SK-N-SH (cell line): Measurements from ENCODE around the gene FGD6. TPM values are rescaled to one million over a fixed set of nuclear protein-coding genes. Genes with fewer than 3 reads are reported as not detected.

Source experiments
- CTCF ChIA-PET: fragments of 300-600, 350-600 bp; formaldehyde crosslinking; extraction: SDS; loops from one replicate; lab custom pipeline; 2021; lab: Yijun Ruan, JAX
- POLR2A ChIA-PET: fragments of 350-600 bp; sonication (Branson Sonifier 250); formaldehyde crosslinking; extraction: SDS; loops from one replicate; lab custom pipeline; 2020; ENCODE audit warnings: antibody characterized with exemption, inconsistent platforms; lab: Yijun Ruan, JAX
- DNase-seq: peaks from one replicate; pipeline ENCODE4 v3.0.0; 2012
- H2AFZ ChIP-seq: fragments of 200-600 bp; sonication (generic); 2 replicates; pipeline ENCODE4 v1.8.1; 2016; ENCODE audit warnings: antibody characterized with exemption, mild to moderate bottlenecking, low read depth
- H3F3A ChIP-seq: fragments of 200-600 bp; sonication (generic); replicated peaks from 2 replicates; pipeline ENCODE3; 2016; ENCODE audit warnings: antibody characterized with exemption, mild to moderate bottlenecking; ENCODE audit not compliant: insufficient read depth
- H3K27ac ChIP-seq, 2 experiments: fragments of 200-500 bp in 1 of 2; fragments of 200-600 bp in 1 of 2; sonication (Bioruptor generic) in 1 of 2; sonication (generic), shearing (Covaris generic) in 1 of 2; 2 replicates each; pipeline versions ENCODE4 v1.5.1 to v1.6.1; 2014 to 2016; ENCODE audit warnings: low read depth in 2 of 2, inconsistent platforms in 1 of 2, low read length in 1 of 2, mild to moderate bottlenecking in 1 of 2, mixed read lengths in 1 of 2
- H3K27me3 ChIP-seq: fragments of 200-600 bp; sonication (generic), shearing (Covaris generic); 2 replicates; pipeline ENCODE4 v1.6.1; 2016; ENCODE audit warnings: mixed run types; ENCODE audit not compliant: insufficient read depth
- H3K36me3 ChIP-seq, 2 experiments: fragments of 200-500 bp in 1 of 2; fragments of 200-600 bp in 1 of 2; sonication (Bioruptor generic) in 1 of 2; sonication (generic) in 1 of 2; replicated peaks in 1 of 2; 2 replicates each; pipeline versions ENCODE3 to v1.5.1; 2014 to 2016; ENCODE audit warnings: low read length in 1 of 2, mild to moderate bottlenecking in 1 of 2; ENCODE audit not compliant: insufficient read depth in 2 of 2, control insufficient read depth in 1 of 2
- H3K4me1 ChIP-seq, 2 experiments: fragments of 200-500 bp in 1 of 2; fragments of 200-600 bp in 1 of 2; sonication (Bioruptor generic) in 1 of 2; sonication (generic), shearing (Covaris generic) in 1 of 2; 2 replicates each; pipeline versions ENCODE4 v1.5.1 to v1.6.1; 2014 to 2016; ENCODE audit warnings: low read depth in 1 of 2, low read length in 1 of 2, mixed run types in 1 of 2; ENCODE audit not compliant: insufficient read depth in 2 of 2, control insufficient read depth in 1 of 2
- H3K4me2 ChIP-seq: fragments of 200-600 bp; sonication (generic), shearing (Covaris generic); 2 replicates; pipeline ENCODE4 v1.6.1; 2017; ENCODE audit warnings: mixed run types
- H3K4me3 ChIP-seq, 2 experiments: fragments of 200-500 bp in 1 of 2; fragments of 200-600 bp in 1 of 2; sonication (Bioruptor generic) in 1 of 2; sonication (generic), shearing (Covaris generic) in 1 of 2; 2 replicates each; pipeline versions ENCODE4 v1.5.1 to v1.8.1; 2014 to 2016; ENCODE audit warnings: low read depth in 2 of 2, inconsistent platforms in 1 of 2, low read length in 1 of 2, mild to moderate bottlenecking in 1 of 2, mixed read lengths in 1 of 2, moderate library complexity in 1 of 2
- H3K79me2 ChIP-seq: fragments of 200-600 bp; sonication (generic); 2 replicates; pipeline ENCODE4 v1.8.1; 2017; ENCODE audit warnings: mild to moderate bottlenecking; ENCODE audit not compliant: insufficient read depth
- H3K9ac ChIP-seq: fragments of 200-600 bp; sonication (generic); 2 replicates; pipeline ENCODE4 v1.6.1; 2017; ENCODE audit warnings: mixed run types
- H3K9me2 ChIP-seq: fragments of 200-600 bp; sonication (generic); 2 replicates; pipeline ENCODE4 v1.6.1; 2017; ENCODE audit warnings: mixed run types
- H3K9me3 ChIP-seq: fragments of 200-600 bp; sonication (generic); 2 replicates; pipeline ENCODE4 v1.6.1; 2017; ENCODE audit warnings: mixed run types, mild to moderate bottlenecking, moderate library complexity
- H4K20me1 ChIP-seq: fragments of 200-600 bp; sonication (generic); 2 replicates; pipeline ENCODE4 v1.6.1; 2017; ENCODE audit warnings: mild to moderate bottlenecking, mixed run types; ENCODE audit not compliant: insufficient read depth
- EP300 ChIP-seq, 2 experiments: IDR thresholded peaks; 2 replicates each; pipeline versions ENCODE4 v1.4.0 to v1.6.1; 2012; ENCODE audit warnings: borderline replicate concordance in 1 of 2, low read depth in 1 of 2, low read length in 1 of 2
- EZH2phosphoT487 ChIP-seq: fragments of 200-600 bp; sonication (generic); IDR thresholded peaks from 2 replicates; pipeline ENCODE4 v1.6.1; 2017; ENCODE audit warnings: low read depth, mixed run types, mild to moderate bottlenecking, antibody characterized with exemption, moderate library complexity, borderline replicate concordance
- FOXJ3 ChIP-seq: sonication (generic); formaldehyde crosslinking; IDR thresholded peaks from 2 replicates; pipeline ENCODE4 v1.5.1; 2020; ENCODE audit warnings: mild to moderate bottlenecking, missing genetic modification reagents
- FOXM1 ChIP-seq: IDR thresholded peaks from 2 replicates; pipeline ENCODE4 v1.4.0; 2012; ENCODE audit warnings: low read depth, mild to moderate bottlenecking
- GATA2 ChIP-seq: sonication (generic); formaldehyde crosslinking; IDR thresholded peaks from 2 replicates; pipeline ENCODE4 v1.5.0; 2020; ENCODE audit warnings: mild to moderate bottlenecking, missing genetic modification reagents
- IRF3 ChIP-seq: fragments of 150-350 bp; IDR thresholded peaks from 2 replicates; pipeline ENCODE4 v1.6.1; 2016; ENCODE audit warnings: mild to moderate bottlenecking, low read depth, low read length
- MEF2A ChIP-seq: IDR thresholded peaks from 2 replicates; pipeline ENCODE4 v1.4.0; 2012; ENCODE audit warnings: low read depth, borderline replicate concordance
- MXI1 ChIP-seq: IDR thresholded peaks from 2 replicates; pipeline ENCODE4 v1.6.1; 2012; ENCODE audit warnings: mild to moderate bottlenecking, low read depth, low read length, improper control_type of control experiment
- NFIC ChIP-seq: IDR thresholded peaks from 2 replicates; pipeline ENCODE4 v1.4.0; 2012; ENCODE audit warnings: borderline replicate concordance
- POLR2AphosphoS5 ChIP-seq: IDR thresholded peaks from 2 replicates; pipeline ENCODE4 v1.6.1; 2012; ENCODE audit warnings: low read depth, low read length
- RAD21 ChIP-seq: IDR thresholded peaks from 2 replicates; pipeline ENCODE4 v1.6.1; 2012; ENCODE audit warnings: mild to moderate bottlenecking, low read length
- REST ChIP-seq: IDR thresholded peaks from 2 replicates; pipeline ENCODE4 v1.6.1; 2012; ENCODE audit warnings: mild to moderate bottlenecking, low read depth, low read length, moderate library complexity
- RFX5 ChIP-seq: IDR thresholded peaks from 2 replicates; pipeline ENCODE4 v1.6.1; 2012; ENCODE audit warnings: mild to moderate bottlenecking, improper control_type of control experiment, low read length
- SIN3A ChIP-seq: IDR thresholded peaks from 2 replicates; pipeline ENCODE4 v1.6.1; 2012; ENCODE audit warnings: low read depth, mild to moderate bottlenecking, low read length, moderate library complexity, borderline replicate concordance
- TAF1 ChIP-seq: IDR thresholded peaks from 2 replicates; pipeline ENCODE4 v1.6.1; 2012; ENCODE audit warnings: low read depth, mild to moderate bottlenecking, low read length, moderate library complexity, borderline replicate concordance
- TCF12 ChIP-seq: IDR thresholded peaks from 2 replicates; pipeline ENCODE4 v1.4.0; 2012
- WGBS: methylation state at CpG from one replicate; pipeline ENCODE4 v1.1.6; 2017; ENCODE audit warnings: low lambda C conversion rate; 5-methylcytosine and 5-hydroxymethylcytosine counted together
- polyA plus RNA-seq, 3 experiments: library from polyadenylated mRNA; depleted of rRNA; stranded (reverse); fragments of >200 nt; gene quantifications; 2 replicates each; pipeline ENCODE4 v1.2.3, GENCODE V29; 2012
- TF ChIP-seq, protein P1 (sequence below): IDR thresholded peaks from 2 replicates; pipeline ENCODE4 v1.4.0; 2012; ENCODE audit warnings: low read depth, borderline replicate concordance
- TF ChIP-seq, protein P2 (sequence below): IDR thresholded peaks from 2 replicates; pipeline ENCODE4 v1.4.0; 2012; ENCODE audit warnings: low read depth
- TF ChIP-seq, protein P3 (sequence below): fragments of 200-600 bp; sonication (generic); IDR thresholded peaks from 2 replicates; pipeline ENCODE4 v1.6.1; 2017; ENCODE audit warnings: antibody characterized with exemption, mild to moderate bottlenecking, moderate library complexity

FGD6 gene
- polyA plus RNA-seq, 1 of the 3 experiments (the other 2 are of a cell fraction) = 2.8 TPM

- Histone ChIP-seq H2AFZ (no peak overlapping the region), H3K36me3 (peaks cover 0 to 2% of the 10 kb centered on the region in 2 experiments), H3K4me2 (no peak overlapping the region), H3K9ac (no peak overlapping the region), H3K27me3 (no peaks in the 10 kb centered on the region), H3K79me2 (no peaks in the 10 kb centered on the region), H3F3A (peaks cover 7% of the 10 kb centered on the region), H3K27ac (no peak overlapping the region), H3K9me3 (no peaks in the 10 kb centered on the region), H3K4me1 (peaks cover 13 to 20% of the 10 kb centered on the region in 2 experiments; a peak in 3 of 4 replicates), H4K20me1 (no peaks in the 10 kb centered on the region), H3K9me2 (no peaks in the 10 kb centered on the region), H3K4me3 (no peak overlapping the region)
- TF ChIP-seq MXI1 (no peak), POLR2AphosphoS5 (no peak), GATA2 (CRISPR knock-in tag) (no peak), EZH2phosphoT487 (no peak), SIN3A (no peak), IRF3 (no peak), TCF12 (no peak), RFX5 (no peak), FOXJ3 (CRISPR knock-in tag) (no peak), MEF2A (no peak), RAD21 (no peak), EP300 (IDR thresholded peaks at IDR 0.05; ENCODE audit: borderline replicate concordance in 1 of 2, low read depth in 1 of 2, low read length in 1 of 2) (no peak), REST (no peak), FOXM1 (no peak), NFIC (no peak), TAF1 (no peak)
- TF ChIP-seq, protein P1, sequence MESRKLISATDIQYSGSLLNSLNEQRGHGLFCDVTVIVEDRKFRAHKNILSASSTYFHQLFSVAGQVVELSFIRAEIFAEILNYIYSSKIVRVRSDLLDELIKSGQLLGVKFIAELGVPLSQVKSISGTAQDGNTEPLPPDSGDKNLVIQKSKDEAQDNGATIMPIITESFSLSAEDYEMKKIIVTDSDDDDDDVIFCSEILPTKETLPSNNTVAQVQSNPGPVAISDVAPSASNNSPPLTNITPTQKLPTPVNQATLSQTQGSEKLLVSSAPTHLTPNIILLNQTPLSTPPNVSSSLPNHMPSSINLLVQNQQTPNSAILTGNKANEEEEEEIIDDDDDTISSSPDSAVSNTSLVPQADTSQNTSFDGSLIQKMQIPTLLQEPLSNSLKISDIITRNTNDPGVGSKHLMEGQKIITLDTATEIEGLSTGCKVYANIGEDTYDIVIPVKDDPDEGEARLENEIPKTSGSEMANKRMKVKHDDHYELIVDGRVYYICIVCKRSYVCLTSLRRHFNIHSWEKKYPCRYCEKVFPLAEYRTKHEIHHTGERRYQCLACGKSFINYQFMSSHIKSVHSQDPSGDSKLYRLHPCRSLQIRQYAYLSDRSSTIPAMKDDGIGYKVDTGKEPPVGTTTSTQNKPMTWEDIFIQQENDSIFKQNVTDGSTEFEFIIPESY = no peak
- TF ChIP-seq, protein P2, sequence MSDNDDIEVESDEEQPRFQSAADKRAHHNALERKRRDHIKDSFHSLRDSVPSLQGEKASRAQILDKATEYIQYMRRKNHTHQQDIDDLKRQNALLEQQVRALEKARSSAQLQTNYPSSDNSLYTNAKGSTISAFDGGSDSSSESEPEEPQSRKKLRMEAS = no peak
- TF ChIP-seq, protein P3, sequence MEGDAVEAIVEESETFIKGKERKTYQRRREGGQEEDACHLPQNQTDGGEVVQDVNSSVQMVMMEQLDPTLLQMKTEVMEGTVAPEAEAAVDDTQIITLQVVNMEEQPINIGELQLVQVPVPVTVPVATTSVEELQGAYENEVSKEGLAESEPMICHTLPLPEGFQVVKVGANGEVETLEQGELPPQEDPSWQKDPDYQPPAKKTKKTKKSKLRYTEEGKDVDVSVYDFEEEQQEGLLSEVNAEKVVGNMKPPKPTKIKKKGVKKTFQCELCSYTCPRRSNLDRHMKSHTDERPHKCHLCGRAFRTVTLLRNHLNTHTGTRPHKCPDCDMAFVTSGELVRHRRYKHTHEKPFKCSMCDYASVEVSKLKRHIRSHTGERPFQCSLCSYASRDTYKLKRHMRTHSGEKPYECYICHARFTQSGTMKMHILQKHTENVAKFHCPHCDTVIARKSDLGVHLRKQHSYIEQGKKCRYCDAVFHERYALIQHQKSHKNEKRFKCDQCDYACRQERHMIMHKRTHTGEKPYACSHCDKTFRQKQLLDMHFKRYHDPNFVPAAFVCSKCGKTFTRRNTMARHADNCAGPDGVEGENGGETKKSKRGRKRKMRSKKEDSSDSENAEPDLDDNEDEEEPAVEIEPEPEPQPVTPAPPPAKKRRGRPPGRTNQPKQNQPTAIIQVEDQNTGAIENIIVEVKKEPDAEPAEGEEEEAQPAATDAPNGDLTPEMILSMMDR = no peak
- no peak for DNase-seq
- ChIA-PET POLR2A (no interaction called here), CTCF (interaction anchor here (1.3 kb wide), 1 partner anchor 13 kb away, joined by 4 read pairs; no protein-coding TSS in a partner anchor)
- WGBS = 94% methylated on average over 2 of the region's 2 CpGs
Measured at GRCh38 chr12:95177201-95177768, 40.0 kb downstream of the FGD6 start.
